GM21447 (cell line): ENCODE data around the gene ZNFX1.
"Not testable (repeated sequence)": the region's sequence is repeated elsewhere in the genome, so short reads cannot be mapped to it uniquely, and the experiment has no call there.

Experiments used
- ATAC-seq: cut with Tn5 transposase; IDR thresholded peaks from one replicate; pipeline ENCODE4 v1.9.1; 2021; ENCODE audit not compliant: unreplicated experiment

ZNFX1 gene

DNA sequence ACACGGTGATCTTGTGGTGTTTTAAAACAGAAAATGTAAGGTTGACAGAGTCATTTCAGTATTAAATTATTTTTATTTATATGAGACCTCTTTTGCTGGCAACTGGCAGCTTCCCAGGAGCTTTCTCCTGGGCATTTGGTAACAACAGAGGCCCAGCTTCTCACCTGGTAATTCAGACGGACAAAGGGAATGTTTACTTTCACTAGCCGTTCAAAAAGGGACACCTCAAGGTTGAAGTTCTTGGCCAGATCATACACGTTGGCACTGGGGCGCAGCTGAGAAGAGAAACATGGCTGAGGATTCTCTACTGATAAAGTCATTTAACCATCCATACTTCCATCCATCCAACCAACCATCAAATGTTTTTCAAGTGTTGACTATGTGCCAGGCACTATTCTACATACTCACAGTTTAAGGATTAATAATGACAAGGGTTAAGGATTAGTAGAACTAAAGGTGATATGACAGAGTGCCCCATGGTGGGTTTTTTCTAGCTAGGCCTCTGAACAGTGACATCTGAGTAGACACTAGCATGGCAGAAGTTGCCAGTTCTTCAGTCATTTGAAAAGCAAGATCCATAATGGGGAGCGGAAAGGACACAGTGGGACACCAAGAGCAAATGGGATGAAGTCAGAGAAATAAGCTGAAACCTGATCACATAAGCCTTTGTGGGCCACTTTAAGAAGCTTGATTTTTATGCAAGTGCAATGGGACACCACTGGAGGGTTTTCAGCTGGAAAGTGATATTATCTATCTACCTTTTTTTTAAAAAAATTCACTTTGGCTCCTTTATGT, 25.1 kb downstream of the ZNFX1 start:
- ATAC-seq = no peak

DNA sequence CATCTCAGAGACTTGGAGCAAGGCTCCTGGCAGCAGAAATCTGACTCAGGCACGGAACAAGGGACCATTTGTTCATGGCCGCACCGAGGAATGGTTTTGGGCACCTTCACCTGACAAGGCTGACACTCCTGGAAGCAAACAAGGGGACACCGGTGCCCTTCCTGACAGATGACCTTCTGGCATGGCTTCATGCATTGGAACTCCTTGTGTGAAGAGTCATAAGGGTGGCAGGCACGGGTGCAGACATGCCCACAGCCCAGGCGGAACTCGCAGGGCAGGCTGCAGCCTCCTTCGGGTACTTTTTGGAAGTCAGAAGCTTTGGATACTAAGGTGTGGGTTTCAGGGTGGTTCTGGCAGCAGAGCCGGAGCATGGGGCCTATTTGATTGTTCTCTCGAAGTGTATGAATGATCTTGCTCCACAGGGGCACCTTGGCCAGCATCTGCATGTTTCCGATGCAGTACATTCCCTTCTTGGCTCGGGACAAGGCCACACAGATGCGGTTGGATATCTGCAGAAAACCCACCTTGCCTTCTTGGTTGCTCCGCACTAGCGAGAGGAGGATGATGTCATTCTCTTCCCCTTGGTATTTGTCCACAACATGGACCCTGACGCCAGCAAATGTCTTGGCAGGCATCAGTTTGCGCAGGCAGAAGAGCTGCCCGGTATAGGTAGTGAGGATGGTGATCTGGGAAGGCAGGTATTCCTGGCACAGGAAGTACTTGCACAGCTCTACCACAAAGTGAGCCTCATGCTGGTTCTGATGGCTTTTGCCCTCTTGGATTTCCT, 28.8 kb downstream of the ZNFX1 start:
- no peak for ATAC-seq

DNA sequence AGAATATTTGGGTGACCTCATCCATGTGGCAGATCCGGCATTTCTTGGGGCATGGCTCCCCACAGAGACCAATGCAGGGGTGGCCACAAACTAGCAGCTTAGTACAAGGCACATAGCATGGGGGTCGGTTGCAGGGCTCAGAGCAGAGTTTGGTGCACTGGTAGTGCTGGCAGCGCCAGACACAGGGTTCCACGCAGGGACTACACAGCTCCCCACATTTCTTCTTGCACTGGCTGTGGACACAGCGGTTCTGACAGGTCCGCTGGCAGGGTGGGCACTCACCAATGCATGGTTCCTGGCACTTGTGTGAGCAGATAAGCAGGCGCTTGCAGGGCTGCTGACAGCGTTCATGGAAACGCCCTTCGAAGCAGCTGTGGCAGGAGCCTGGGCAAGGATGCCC, 29.6 kb downstream of the ZNFX1 start:
- ATAC-seq = no peak

DNA sequence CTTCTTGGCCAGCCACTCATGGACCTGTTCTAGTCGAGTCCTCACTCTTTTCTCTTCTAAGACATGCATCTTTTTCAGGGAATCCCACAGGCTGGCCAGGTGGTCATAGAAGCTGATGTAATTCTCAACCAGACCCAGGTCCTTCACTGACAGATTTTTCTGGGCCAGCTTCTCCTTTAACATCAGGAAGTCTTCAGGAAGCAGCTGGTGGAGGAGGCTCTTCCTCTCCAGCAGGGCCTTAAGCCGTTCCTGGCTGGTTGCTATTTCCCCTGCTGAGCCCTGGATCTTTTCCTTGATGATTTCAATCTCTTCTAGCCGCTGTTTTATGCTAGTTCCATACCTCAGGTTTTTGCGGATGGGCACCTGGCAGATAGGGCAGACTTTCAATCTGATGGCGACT, 30.1 kb downstream of the ZNFX1 start:
- ATAC-seq = no peak

DNA sequence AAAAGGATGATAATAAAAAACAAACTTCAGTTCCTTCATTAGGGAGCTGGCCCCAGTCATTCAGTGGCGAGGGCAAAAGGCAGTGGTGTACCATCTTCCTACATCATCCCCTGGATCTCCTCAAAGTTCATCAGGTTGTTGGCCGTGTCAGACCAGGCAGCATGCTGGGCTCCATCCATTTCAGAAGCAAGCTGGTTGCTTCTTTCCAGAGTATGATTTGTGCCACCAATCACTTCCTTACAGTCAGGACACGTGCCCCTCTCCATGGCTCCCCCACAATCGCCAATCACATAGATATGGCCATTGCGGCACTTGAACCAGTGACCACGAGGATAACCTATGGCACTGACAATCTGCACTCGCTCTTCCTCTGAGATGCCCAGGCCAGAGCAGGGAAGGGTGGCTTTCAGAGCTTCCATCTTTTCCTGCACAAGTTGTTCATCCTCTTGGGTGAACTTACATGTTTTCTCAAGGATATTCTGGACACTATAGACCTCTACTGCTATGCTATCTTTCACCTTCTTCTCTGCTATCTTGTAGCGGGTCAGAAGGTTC, 30.6 kb downstream of the ZNFX1 start:
- no peak for ATAC-seq

DNA sequence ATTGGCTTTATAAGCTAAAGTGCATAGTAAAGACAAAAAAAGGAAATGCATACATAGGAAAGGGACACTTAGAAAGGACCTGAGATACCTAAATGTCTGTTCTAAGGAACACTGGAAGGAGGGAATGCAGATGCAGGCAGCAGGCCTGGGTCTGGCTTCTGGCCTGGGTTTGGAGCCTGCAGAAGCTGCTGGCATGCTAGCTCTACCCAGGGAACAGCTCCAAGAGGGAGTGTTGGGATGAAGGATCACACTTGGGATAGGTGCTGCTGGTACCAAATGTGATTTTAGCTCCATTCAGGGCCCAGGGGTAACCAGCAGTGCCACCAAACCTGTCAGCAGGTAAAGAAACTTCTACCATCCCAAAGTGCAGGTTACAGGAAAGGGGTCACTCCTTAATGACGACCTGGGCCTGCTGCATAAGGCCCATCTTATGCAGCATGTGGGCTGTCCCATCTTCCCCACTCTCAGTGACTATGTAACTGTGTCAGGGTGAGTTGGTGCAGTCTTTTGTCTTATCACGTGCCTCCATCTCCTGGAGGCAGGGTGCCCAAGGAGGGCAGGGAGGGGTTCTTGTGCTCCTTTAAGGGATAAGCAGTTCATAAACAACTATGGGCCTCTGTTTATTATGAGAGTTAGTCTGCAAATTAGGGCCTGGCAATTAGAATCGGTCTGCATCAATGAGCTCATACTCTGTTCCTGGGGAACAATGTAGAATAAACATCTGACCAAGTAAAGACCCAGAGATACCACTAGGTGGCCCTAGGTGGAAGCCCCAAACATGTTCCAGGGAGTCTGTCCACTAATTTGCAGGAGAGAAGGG, 31.7 kb downstream of the ZNFX1 start:
- no peak for ATAC-seq

DNA sequence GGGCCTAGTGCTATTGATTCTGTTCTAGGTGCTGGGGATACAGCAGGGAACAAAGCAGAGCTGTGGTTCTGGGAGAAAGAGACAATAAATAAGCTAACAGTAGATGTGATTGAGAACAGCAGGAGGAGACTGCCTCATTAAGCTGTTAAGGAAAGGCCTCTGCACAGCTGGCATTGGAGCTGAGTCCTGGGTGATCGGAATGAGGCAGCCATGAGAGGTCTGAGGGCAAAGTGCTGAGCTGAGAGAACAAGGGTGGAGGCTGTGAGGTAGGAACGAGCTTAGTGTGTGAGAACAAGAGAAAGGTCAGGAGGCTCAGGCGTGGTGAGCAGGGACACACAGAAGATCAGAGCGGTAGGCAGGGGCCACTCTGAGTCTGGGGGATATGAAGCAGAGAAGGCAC, 40.3 kb downstream of the ZNFX1 start:
- ATAC-seq = no peak

DNA sequence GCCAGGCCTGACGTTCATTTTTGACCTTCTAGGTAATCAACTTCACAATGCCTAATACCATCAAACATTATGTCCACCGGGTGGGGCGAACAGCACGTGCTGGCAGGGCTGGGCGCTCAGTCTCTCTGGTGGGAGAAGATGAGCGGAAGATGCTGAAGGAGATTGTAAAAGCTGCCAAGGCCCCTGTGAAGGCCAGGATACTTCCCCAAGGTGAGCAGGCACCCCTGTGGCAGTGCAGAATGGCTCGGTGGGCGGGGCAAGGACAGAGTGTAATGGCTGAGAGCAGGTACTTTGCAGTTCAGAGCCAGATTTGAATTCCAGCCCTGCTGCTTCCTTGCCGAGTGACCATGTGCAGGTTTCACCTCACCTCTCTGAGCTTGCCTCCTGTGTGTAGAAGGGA, 41.6 kb downstream of the ZNFX1 start:
- ATAC-seq = no peak

DNA sequence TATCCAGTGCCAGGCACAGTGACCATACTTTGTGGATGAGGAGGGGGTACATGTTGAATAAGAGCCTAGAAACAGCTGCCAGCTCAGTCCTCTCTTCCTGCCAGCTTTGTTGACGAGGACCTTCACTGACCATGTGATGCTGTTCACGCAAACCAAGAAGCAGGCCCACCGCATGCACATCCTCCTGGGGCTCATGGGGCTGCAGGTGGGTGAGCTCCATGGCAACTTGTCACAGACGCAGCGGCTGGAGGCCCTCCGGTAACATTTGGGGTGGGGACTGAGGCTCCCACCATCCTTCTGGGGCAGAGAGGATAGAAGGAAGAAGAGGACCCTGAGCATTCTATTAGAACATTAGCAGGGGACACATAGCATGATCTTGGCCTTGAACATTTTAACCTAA, 43.0 kb downstream of the ZNFX1 start:
- ATAC-seq = no peak

DNA sequence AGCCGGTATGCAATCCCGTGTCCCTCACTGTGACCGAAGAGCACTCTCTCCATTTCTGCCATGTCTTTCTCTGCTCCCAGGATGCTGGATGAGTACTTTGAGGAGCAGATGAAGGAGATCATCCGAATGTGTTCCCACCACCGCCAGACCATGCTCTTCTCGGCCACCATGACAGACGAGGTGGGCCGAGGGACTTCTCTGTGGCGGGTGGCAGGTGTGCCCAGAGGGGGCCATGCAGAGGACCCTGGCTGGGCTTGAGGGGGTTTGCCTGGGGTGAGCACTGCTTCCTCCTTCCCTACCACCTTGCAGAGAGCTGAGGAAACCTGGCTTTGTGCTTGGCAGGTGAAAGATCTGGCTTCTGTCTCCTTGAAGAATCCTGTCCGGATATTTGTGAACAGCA, 44.6 kb downstream of the ZNFX1 start:
- no peak for ATAC-seq

DNA sequence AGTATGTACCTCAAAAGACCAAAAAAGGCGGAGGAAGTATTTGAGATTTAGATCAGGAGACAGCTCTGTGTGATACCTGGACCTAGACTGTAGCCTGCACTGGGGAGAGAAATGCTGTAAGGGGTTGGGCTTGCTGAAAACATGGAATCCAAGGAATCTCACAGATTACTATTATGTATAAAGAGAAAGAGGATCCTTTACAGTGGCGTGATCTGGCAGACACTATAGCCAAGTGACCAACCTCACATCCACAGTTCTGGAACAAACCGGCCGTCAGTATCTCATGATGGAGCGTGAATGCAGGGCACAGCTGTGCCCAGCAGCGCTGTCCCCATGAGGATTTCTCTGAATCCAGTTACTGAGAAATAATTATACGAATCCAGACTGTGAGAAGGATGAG, 46.4 kb downstream of the ZNFX1 start:
- ATAC-seq = no peak

DNA sequence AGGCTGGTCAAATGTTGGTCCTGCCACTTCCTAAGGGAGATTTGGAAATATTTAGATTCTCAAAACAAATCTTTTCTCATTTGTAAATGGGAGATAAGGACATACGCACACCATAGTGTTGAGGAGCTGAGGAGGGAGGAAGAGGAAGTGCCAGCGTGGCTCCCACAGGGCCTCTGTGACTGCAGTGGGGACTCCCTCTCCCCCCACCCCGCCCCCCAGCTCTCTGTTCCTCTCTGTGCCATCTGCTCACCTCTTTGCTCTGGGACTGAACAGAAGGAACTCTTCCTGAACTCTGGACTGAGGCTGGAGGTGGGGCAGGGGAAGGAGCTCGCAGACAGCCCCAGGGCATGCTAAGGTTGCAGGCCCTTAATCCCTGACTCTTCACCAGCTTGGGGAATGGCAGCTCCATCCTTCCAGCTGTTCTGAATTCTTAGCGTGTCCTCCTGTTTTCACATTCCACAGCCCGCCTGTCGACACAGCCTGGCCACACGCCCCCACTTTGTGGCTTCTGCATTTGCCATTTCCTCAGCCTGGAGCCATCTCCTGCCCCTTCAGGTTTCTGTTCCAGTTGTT, 47.2 kb downstream of the ZNFX1 start:
- ATAC-seq = no peak

DNA sequence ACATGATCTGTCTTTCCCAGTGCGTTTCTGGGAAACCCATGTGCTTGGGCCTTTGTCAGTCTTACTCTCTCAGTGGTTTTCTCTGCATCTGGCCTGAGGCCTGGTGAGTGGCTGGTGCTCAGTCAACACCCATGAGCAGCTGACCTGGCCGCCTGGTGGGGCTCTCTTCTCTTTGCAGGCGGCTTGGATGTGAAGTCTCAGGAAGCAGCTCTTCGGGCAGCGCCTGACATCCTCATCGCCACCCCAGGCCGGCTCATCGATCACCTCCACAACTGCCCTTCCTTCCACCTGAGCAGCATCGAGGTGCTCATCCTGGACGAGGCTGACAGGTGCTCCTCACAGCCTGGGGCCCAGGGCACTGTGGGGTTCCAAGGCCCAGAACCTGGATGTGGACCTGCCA, 47.8 kb downstream of the ZNFX1 start:
- no peak for ATAC-seq

DNA sequence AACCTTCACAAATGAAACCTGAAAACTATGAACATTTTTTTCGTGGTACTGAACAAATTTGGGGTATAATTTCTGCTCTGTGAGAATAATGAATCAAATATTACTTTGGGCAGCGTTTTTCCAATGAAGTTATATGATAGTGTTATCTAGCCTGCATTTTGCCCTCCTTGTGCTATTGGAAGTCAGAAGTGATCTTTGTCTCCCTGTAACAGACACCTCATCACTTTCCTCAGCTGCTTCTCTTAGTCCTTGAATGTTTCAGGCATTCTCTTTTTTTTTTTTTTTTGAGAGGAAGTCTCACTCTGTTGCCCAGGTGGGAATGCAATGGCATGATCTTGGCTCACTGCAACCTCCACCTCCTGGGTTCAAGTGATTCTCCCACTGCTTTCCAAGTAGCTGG, 48.5 kb downstream of the ZNFX1 start:
- no peak for ATAC-seq

DNA sequence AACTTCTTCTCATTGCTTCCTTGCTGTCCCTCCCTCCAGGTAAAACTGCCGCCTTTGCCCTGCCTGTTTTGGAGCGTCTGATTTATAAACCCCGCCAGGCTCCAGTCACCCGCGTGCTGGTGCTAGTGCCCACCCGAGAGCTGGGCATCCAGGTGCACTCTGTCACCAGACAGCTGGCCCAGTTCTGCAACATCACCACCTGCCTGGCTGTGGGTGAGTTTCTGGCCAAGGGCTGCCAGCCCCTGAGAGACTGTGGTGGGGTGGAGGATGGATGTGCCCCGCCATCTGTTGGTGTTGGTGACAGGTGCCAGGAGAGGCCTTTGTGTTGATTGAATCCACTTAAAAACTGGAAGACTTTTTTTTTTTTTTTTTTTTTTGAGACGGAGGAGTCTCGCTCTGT, 49.2 kb downstream of the ZNFX1 start:
- ATAC-seq = no peak

DNA sequence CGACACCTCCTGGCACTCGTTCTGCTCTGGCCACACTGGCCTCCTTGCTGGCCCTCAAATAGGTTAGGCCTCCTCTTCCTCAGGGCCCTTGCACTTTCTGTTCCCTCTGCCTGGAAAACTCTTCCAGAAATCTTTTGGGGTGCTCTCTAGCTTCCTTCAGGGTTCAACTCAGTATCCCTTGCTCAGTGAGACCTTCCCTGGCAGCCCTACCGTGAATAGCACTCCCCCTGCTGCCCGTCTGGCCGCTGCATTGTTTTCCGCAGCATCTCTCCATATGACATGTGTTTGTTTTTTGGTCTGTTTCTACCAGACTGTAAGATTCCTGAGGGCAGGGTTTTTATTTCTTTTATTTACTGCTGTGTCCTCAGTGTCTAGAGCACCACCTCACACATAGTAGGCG, 52.0 kb downstream of the ZNFX1 start:
- no peak for ATAC-seq

DNA sequence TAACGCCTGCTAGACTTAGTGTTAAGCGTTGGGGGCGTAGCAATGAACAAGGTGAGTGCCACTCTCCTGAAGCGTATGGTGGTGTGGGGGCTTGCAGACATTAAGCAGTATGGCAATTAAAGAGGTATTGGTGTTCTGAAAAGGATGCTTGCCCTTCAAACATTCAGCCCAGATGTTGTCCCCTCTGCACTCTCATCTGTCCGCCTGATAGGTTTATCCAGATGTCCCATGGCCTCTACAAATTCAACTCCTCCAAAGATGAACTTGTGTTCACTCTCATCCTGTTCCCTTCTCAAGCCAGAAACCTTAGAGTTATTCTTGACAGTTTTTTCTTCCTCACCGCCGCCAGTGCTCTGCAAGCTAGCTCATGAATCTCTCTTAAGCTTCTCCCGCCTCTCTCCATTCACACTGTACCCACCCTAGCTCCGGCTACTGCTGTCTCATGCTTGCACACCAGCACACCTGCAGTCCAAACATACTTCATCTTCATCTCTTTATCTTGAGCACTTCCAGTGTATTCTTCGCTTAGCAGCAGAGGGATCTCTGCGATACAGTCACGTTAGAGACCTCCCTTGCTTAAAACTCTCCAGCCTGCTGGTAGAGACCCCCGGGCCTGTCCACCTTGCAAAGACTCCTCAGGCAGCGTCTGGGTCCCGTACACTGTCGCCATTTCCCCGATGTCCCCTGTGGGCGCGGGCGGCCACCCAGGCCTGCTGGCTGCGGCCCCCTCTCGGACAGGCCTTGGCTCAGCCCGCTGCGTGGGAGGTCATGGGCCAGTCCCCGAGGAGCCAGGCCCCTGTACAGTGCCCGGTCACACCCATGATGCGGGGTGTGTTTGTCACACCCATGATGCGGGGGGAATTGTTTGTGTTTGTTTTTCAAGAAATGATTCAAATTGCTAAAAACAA, 57.7 kb downstream of the ZNFX1 start:
- ATAC-seq = no peak

DNA sequence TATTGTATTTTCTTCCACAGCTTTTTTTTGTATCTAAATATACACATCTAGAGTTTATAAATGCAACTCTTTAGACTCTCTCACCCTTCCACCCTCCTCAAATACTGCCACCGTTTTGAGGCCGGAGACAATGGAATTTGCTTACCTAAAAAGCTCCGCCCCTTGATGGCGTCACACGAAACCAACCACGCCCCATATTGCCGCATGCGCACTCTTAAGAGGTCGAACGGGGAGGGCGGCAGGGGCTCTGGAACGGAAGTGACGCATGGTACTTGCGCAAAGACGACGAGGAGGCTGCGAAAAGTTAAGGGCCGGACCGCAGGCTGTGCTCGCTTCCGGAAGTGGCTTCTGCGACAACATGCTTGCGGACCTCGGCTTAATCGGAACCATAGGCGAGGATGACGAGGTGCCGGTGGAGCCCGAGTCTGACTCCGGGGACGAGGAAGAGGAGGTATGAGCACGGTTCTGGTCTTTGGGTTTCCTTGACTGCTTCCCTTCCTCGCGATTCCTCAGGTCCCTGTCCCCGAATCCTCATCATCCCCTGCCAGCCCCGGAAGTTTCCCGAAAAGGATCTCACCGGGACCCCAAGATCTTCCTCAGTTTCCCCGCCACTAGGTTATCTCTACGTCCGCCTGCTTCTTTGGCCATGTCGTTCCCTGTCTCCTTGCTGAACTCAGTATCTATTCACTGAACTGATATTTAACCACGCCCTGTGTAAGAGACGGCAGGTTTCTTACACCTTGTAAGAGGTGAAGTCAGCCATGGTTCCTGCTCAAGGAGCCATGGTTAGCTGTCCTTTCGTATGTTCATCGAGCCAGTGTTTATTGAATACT, 58.5 kb downstream of the ZNFX1 start, which contains the start of gene DDX27:
Gene DDX27, plus strand, starts transcription at position 326 of the 833 bp plus-strand sequence. Its CDS starts 33 bp downstream, at position 359.
- peak; percentile 91 for ATAC-seq

DNA sequence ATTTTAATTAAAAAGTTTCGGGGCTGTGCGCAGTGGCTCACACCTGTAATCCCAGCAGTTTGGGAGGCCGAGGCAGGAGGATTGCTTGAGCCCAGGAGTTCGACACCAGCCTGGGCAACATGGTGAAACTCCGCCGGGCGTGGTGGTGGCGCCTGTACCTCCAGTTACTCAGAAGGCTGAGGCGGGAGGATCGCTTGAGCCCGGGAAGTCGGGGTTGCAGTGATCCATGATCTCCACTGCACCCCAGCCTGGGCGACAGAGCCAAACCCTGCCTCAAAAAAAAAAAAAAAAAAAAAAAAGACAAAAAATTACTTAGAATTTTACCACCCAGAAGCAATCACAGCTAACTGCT, 59.1 kb downstream of the ZNFX1 start:
- not testable (repeated sequence) for ATAC-seq
